ENCODE measurements around the gene TCERG1L.

DNA sequence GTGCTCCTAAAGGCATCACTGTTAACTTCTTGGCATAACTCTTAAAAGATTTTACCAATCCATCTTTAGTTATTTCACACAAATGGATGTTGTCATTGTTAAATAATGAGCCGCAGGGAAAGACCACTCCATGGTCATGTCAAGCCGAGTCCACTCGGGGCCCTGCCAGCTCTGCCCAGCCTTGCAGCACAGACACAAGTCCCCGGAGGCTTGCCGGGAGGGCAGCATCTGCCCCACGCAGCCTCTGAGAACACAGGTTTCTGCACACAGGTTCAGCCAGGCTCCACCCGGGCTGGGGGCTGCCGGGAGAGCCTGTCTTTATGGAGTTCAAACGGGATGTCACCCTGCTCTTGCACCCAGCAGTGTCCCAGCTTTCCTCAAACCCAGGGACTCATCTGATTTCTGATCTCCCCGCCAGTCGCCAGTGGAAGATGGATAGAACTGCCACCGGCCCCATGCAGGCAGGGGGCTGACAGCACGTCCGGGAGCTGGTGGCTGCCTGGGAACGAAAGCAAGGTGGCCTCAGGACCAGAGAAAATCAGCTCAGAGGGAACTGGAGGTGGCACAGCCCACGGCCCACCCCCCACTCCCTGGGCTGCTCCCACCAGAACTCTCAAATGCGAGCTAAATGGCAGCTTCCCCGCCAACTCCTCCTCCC, 156.2 kb downstream of the TCERG1L start:
- no peak for TF ChIP-seq ATF1 (CRISPR knock-in tag; IDR thresholded peaks at IDR 0.05)
- no peak for TF ChIP-seq NR2C2 (CRISPR knock-in tag; IDR thresholded peaks at IDR 0.05)
- TF ChIP-seq, protein P1, sequence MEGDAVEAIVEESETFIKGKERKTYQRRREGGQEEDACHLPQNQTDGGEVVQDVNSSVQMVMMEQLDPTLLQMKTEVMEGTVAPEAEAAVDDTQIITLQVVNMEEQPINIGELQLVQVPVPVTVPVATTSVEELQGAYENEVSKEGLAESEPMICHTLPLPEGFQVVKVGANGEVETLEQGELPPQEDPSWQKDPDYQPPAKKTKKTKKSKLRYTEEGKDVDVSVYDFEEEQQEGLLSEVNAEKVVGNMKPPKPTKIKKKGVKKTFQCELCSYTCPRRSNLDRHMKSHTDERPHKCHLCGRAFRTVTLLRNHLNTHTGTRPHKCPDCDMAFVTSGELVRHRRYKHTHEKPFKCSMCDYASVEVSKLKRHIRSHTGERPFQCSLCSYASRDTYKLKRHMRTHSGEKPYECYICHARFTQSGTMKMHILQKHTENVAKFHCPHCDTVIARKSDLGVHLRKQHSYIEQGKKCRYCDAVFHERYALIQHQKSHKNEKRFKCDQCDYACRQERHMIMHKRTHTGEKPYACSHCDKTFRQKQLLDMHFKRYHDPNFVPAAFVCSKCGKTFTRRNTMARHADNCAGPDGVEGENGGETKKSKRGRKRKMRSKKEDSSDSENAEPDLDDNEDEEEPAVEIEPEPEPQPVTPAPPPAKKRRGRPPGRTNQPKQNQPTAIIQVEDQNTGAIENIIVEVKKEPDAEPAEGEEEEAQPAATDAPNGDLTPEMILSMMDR (IDR thresholded peaks at IDR 0.05), result no peak
- TF ChIP-seq ESRRA (CRISPR knock-in tag; IDR thresholded peaks at IDR 0.05; ENCODE audit: borderline replicate concordance), result no peak
- TF ChIP-seq SP1 (CRISPR knock-in tag; conservative IDR thresholded peaks at IDR 0.05), result no peak
- TF ChIP-seq, protein P2, sequence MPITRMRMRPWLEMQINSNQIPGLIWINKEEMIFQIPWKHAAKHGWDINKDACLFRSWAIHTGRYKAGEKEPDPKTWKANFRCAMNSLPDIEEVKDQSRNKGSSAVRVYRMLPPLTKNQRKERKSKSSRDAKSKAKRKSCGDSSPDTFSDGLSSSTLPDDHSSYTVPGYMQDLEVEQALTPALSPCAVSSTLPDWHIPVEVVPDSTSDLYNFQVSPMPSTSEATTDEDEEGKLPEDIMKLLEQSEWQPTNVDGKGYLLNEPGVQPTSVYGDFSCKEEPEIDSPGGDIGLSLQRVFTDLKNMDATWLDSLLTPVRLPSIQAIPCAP (CRISPR knock-in tag; IDR thresholded peaks at IDR 0.05), result no peak
- no peak for TF ChIP-seq TEAD4 (CRISPR knock-in tag; IDR thresholded peaks at IDR 0.05)
- TF ChIP-seq, protein P3, sequence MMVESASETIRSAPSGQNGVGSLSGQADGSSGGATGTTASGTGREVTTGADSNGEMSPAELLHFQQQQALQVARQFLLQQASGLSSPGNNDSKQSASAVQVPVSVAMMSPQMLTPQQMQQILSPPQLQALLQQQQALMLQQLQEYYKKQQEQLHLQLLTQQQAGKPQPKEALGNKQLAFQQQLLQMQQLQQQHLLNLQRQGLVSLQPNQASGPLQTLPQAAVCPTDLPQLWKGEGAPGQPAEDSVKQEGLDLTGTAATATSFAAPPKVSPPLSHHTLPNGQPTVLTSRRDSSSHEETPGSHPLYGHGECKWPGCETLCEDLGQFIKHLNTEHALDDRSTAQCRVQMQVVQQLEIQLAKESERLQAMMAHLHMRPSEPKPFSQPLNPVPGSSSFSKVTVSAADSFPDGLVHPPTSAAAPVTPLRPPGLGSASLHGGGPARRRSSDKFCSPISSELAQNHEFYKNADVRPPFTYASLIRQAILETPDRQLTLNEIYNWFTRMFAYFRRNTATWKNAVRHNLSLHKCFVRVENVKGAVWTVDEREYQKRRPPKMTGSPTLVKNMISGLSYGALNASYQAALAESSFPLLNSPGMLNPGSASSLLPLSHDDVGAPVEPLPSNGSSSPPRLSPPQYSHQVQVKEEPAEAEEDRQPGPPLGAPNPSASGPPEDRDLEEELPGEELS (CRISPR knock-in tag; IDR thresholded peaks at IDR 0.05), result no peak
- no peak for TF ChIP-seq NR3C1 (CRISPR knock-in tag; conservative IDR thresholded peaks at IDR 0.05; ENCODE audit: low read depth)

Data from WTC11 (cell line).